Ovary (tissue), 3 donors: Measurements from ENCODE around the gene MT1G.
"Not testable (repeated sequence)": the region's sequence is repeated elsewhere in the genome, so short reads cannot be mapped to it uniquely, and the experiment has no call there.

Source experiments
- CTCF ChIP-seq, 3 donors: fragments of 450-650 bp in 2 of 3; fragments of 200-600 bp in 1 of 3; IDR thresholded peaks; one replicate each; pipeline versions ENCODE4 v1.5.1 to v1.8.0; 2016 to 2022; ENCODE audit warnings: antibody characterized with exemption in 3 of 3, mild to moderate bottlenecking in 1 of 3
- POLR2A ChIP-seq: fragments of 450-650 bp; IDR thresholded peaks from one replicate; pipeline ENCODE4 v1.6.1; 2017; ENCODE audit warnings: antibody characterized with exemption, mild to moderate bottlenecking, moderate library complexity
- donor health status: DM: no; HTN: no; CAD: no.

- not testable (repeated sequence) for TF ChIP-seq POLR2A; CTCF (IDR thresholded peaks at IDR 0.05)
Measured at GRCh38 chr16:56674570-56674969, 6.7 kb upstream of the MT1G start.
